ENCODE results near the gene PTEN. TPM values are rescaled to one million over a fixed set of nuclear protein-coding genes. Genes with fewer than 3 reads are reported as not detected.

Gene PTEN
- total and polyA plus RNA-seq, 9 of the 15 experiments (the other 6 are each of a cell fraction or from before 2014, with no cell fraction given) = 8.4 to 56.9 (median 22.2) TPM

- TF ChIP-seq CTCFL (IDR thresholded peaks at IDR 0.05; ENCODE audit: borderline replicate concordance, insufficient read depth, low read depth, low read length, poor library complexity, severe bottlenecking) = no peak
- no peak for TF ChIP-seq POLR2H (tag; IDR thresholded peaks at IDR 0.05; ENCODE audit: low read depth)
- no peak for TF ChIP-seq PHTF2 (CRISPR knock-in tag; IDR thresholded peaks at IDR 0.05)
Measured at GRCh38 chr10:87849001-87849400, 14.4 kb upstream of the PTEN start (continued).

GRCh38 chr10:87850742-87851205 is 12.7 kb upstream of the PTEN start:
- Histone ChIP-seq H3K9me3 (replicated peaks; ENCODE audit: control insufficient read depth, insufficient read depth, low read depth, low read length) (no peaks in the 10 kb centered on the region), H3K9ac (ENCODE audit: insufficient read depth in 1 of 2, low read depth in 2 of 2, low read length in 2 of 2) (no peak overlapping the region), H4K20me1 (replicated peaks; ENCODE audit: control insufficient read depth, insufficient read depth, low read length) (no peaks in the 10 kb centered on the region), H3K79me2 (ENCODE audit: control insufficient read depth, insufficient read depth, low read length) (no peaks in the 10 kb centered on the region), H3K27me3 (ENCODE audit: control insufficient read depth in 2 of 2, insufficient read depth in 2 of 2, low read length in 2 of 2) (no peaks in the 10 kb centered on the region), H3K27ac (ENCODE audit: extremely low read depth, low read depth, low read length) (no peak overlapping the region), H3K4me3 (no peak overlapping the region), H3K4me1 (replicated peaks in 1 of 2; ENCODE audit: control insufficient read depth in 2 of 2, insufficient read depth in 2 of 2, low read length in 2 of 2) (no peaks in the 10 kb centered on the region), H2AFZ (ENCODE audit: low read depth, low read length) (peak overlapping the region; percentile 64), H3K36me3 (ENCODE audit: control insufficient read depth, insufficient read depth, low read length) (no peaks in the 10 kb centered on the region), H3K4me2 (ENCODE audit: insufficient read depth, low read length) (no peak overlapping the region), H3K9me1 (ENCODE audit: control insufficient read depth, insufficient read depth, low read length) (no peaks in the 10 kb centered on the region)
- 17% methylated on average over 5 of the region's 5 CpGs for WGBS (ENCODE audit: insufficient coverage, low coverage, missing lambda C conversion rate)
- DNase-seq (ENCODE audit: extremely low read depth in 1 of 4, low spot score in 3 of 4) (peak; percentile 14 to 66 (median 30)), FAIRE-seq (peak; percentile 96), ATAC-seq (peak; percentile 97)
- intact Hi-C loops (cut with micrococcal nuclease) (loop anchor here (2.0 to 5.0 kb wide), 2 partner anchors 467 to 702 kb away; no protein-coding TSS in a partner anchor), in situ Hi-C loops (cut with MboI) (loop anchor here (25.0 kb wide), 1 partner anchor 237 kb away; no protein-coding TSS in a partner anchor)
- BruUV-seq (replicated peaks) = no TSS peak
- POLR2A ChIA-PET = no interaction called here
- CTCF ChIA-PET (ENCODE audit: low intra/inter-chr PET ratio) = interaction anchor here (0.6 kb wide), 4 partner anchors 264 to 732 kb away, joined by 3 read pairs; partner anchors contain the start of gene RNLS
- TF ChIP-seq C11orf30 (IDR thresholded peaks at IDR 0.05; ENCODE audit: low read depth) = peak; percentile 33; the same call in 1 of the 2 replicates
- no peak for TF ChIP-seq ETV6 (IDR thresholded peaks at IDR 0.05; ENCODE audit: borderline replicate concordance in 1 of 2, low read depth in 2 of 2, low read length in 1 of 2)
- no peak for TF ChIP-seq ETV6 (CRISPR knock-in tag; IDR thresholded peaks at IDR 0.05; ENCODE audit: borderline replicate concordance)
- 0 out of 2 replicates have a peak, but pooled peaks have one; percentile 35 for TF ChIP-seq DEAF1 (CRISPR knock-in tag; IDR thresholded peaks at IDR 0.05)

Data from K562 (cell line).